GM19397 (cell line): ENCODE measurements around the gene CRYBG3.

ENCODE experiments used
- ATAC-seq: cut with Tn5 transposase; IDR thresholded peaks from one replicate; pipeline ENCODE4 v1.9.1; 2021; ENCODE audit warnings: mild to moderate bottlenecking, moderate library complexity; ENCODE audit not compliant: unreplicated experiment

The CRYBG3 gene

DNA sequence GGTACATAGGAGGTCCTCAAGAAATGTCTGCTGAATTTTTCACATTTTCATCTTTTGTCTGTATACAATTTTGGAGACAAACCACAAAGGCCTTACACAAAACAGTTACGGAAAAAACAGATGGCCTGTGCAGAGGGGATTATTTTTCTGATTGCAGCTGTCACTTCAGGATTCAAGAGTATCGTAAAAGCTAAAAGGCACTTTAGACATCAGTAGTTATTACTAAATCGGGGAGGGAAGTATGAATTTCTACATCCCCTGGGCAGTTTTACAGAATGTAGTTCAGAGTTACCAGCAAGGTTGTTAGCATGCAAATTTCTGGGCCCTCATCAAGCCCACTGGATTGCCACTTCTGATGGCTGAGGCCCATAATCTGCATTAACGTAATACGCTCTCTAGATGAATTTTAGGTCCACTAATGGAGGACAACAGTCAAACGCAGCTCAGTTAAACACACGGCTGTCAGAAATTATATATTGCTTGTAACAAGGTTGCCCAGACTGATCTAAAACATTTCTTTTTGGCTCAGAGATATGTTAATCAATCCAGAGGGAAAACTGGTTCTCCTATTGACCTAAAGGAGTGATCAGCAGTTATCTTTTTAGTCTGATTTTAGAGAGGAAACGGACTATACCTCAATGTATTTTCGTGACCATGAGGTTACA lies 149.3 kb downstream of the CRYBG3 start:
- ATAC-seq: no peak

DNA sequence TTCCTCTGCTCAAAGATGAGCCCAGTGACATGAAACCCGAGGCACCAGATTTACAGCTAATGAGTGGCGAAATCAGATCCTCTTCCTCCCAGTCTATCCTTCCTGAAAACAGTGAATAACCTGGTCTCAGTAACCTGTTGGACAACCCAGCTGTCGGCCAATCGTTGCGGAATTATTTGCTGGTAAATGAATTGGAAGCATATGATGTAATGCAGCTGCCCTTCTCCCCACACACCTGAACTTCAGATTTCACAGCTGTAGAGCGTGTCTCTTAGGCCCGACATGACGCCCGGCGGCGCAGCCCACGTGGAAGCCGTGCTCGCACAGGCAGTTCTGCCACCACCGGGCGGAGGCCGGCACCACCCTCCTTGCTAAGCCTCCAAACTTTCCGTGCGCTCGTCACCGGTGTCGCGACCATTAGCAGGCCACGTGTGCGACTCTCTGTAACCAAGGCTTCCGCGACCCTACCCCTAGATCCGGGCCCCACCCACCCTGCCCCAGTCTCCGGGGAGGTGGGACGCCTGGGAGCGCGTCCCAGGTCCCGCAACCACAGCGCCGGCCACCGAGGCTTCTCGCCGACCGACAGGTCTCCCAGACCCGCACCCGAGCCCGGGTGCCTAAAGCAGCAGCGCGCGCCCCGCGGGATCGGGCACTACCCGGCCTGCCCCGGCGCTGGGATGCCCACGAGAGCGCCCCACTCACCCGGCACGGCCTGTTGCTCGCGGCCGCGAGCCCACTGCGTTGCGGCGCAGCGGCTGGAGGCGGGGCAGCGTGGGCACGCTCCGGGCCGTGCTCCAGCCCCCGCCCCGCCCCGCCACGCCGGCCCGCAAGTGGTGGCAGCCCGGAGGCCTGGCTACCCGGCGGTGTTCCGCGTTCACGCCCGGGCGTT lies 150.1 kb downstream of the CRYBG3 start, which contains the start of gene RIOX2:
Gene RIOX2 (minus strand): TSS at position 753 of the 889 bp plus-strand sequence. CDS start 4,838 bp downstream, outside the sequence.
- peak; percentile 94 for ATAC-seq

DNA sequence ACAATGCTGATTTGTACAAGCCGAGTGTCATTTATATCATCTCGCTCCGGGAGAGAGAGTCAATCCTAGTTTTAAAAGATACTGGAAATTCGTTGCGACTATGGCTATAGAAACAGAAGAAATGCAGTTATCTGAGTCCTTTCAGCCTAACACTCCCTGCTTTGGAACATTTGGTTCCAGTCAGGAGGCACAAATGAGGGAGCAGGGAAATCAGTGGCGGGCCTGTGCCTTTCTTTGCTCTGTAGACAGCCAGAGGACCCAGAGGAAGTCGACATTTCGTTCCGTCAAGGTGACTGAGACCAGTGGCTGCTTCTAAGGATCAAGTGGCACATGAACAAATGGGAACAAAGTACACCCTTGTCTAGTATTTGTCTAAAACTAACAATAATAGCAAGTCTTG lies 151.2 kb downstream of the CRYBG3 start:
- ATAC-seq: no peak

DNA sequence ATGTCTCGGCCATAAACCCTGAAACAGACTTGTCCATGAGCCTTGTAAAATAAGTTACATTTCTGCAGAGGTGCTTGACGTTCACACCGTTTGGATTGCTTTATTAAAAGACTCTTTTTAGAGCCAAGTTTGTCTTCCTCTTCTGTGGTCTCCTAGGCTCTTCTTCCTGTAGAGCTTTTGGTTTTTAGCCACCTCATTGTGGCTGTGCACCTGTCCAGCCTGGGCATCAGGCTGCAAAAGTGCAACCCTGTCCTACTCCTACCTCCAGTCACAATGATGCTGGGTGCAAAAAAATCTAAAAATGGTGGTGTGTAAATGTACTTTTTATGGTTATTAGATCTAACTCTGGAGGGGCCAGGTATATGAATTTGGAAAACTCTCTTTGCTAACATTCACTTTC lies 153.2 kb downstream of the CRYBG3 start:
- no peak for ATAC-seq

DNA sequence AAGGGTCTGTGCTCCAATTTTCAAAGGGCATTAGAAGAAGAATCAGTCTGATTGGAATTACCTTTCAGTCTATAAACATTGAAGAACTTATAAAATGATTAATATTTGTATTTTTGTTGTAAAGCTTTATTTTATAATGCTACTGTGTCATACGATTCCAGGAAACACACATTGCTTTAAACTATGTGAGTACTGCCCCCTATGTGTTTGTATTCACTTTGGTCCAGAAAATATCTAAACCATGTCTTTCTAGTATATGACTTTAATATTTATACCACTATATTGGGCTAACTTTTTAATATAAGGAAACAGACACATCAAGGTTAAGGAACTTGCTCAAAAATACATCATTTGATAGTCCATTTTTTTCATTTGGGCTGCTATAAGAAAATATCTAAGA lies 153.7 kb downstream of the CRYBG3 start:
- ATAC-seq: no peak

DNA sequence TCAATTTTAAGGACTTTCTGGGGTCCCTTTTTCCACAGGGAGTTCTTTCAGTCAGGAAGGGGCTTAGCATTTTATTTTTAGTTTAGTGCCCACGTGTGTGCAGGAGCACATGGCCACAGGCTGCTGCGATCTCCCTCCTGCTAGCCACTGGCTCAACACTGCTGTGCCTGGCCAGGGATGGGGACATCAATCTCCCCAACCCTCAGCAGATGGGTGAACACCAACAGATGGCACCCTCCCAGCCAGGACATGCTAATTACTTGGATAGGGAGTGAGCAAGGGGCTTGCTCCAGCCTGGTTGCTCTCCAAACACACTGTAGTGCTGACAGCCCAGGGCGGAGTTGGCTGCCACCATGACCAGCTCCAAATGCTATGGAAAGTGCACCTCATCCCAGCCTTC lies 157.8 kb downstream of the CRYBG3 start:
- ATAC-seq: no peak

DNA sequence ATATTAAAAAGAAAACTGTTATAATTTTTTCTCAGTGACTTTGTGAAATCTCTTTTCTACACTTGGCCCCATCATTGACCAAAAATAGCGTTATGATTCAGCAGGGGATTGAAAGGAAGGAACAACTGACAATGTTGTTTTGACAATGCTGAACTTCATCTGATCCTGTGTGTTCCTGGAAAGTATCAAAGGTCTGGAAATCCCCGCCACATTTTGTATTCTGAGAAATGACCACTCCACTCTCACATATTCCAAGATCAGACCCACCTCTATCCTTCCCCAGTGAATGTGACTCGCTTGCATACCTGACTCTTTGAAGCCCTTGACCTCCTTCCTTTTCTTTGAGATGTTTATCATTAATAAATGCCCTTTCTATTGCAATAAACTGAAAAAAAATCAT lies 160.1 kb downstream of the CRYBG3 start:
- no peak for ATAC-seq

DNA sequence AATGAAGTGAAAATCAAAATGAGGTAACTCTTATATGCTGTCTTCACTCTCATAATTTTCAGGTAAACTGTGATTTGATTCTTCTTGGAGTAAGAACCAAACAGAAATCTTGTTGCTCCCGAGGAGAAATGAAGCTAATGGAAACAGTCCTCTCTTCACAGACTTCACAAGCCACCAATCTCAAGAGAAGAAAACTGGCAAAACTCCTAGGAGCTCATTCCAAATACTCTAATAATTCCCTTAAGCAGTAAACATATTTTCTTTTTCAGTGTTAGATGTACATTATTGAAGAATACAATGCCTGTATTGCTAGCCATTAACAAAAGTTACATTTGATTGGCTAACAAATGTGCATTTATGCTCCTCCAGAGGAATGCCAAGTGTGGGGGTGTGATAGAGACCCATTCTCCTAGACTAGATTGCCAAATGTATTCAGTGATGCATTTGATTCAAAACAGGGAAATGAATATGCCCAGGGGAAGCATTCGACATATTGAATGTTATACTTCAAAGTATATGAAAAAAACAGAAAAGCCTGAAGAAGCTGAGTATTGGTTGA lies 162.2 kb downstream of the CRYBG3 start:
- no peak for ATAC-seq

DNA sequence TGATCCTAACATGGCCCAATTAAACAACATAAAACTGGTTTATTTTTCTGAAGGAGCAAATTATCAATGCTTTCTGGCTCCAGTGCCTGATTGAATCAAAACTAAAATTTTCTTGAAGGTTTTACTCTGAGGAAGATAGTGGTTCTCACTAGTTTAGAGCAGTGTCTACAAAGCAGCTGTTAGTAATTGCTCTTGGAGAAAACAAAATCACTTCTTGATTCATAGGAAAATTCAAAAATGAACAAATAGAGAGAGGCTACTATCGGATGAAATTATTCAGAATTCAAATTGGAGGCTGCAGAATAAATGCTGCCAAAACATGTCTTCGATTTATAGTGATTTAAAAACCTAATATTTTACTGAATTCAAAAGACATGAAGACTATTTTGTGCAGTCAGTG lies 165.5 kb downstream of the CRYBG3 start:
- no peak for ATAC-seq

DNA sequence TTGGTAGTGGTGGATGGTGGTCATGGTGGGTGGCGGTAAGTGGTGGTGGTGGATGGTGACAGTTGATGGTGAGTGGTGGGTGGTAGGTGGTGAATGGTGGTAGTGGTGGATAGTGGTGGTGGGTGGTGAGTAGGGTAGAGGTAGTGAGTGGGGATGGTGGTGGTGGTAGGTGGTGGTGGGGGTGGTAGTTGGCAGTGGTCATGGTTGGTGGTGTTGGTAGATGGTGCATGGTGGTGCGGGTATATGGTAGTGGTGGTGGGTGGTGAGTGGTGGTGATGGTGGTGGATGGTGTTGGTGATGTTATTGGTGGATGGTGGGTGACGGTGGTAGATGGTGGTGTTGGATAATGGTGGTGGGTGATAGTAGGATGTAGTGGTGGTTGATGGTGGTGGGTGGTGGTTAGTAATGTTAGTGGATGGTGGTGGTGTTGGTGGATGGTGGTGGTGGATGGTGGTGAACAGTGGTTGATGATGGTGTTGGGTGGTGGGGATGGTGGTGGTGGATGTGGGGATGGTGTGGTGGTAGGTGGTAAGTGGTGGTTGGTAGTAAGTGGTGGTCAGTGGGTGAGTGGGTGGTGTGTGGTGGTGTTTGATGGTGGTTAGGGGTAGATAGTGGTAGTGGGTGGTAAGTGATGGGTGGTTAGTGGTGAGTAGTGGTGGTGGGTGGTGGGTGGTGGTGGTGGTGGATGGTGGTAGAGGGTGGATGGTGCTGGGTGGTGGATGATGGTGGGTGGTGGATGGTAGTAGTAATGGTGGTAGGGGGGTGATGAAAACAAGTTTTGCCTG lies 167.2 kb downstream of the CRYBG3 start:
- ATAC-seq: no peak

DNA sequence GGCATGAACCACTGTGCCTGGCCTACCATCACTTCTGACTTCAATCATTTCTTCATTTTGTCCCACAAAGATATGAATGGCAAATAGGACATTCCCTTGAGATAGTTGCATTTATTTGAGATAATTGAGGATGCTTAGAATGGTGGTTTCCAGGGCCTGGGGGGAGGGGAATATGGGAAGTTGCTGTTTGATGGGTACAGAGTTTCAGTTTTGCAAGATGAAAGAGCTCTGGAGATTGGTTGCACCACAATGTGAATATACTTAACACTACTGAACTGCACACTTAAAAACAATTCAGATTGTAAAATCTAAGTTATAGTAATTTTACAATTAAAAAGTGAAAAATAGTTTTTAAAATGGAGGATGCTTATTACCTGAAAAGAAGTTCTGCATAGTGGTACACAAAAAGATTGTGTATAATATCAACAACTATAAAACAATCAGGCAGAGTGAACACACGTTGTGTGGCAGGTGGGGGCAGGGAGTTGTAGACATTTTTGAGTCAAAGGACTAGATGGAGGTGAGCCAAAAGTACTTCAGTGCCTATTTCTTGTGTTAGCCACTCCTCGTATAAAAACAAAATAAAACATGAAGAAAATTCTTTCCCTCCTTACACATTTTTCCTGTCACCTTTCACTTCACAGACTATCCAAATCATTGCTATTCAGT lies 168.9 kb downstream of the CRYBG3 start:
- no peak for ATAC-seq

DNA sequence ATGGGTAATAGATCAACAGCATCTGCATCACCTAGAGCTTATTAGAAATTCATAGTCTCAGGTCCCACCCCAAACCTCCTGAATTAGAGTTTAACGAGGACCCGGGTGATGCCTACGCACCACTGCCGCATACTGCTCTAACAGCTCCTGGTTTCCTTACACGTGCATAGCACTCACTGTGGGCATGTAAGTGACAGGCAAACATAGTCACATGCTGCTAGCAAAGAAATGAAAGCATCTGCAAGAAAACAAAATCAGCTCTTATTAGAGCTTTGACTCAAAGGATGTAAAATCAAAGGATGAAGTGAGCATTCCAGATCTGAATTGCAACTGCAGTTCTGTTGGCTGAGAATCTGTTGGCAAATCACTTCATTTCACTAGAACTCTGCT lies 169.5 kb downstream of the CRYBG3 start:
- no peak for ATAC-seq

DNA sequence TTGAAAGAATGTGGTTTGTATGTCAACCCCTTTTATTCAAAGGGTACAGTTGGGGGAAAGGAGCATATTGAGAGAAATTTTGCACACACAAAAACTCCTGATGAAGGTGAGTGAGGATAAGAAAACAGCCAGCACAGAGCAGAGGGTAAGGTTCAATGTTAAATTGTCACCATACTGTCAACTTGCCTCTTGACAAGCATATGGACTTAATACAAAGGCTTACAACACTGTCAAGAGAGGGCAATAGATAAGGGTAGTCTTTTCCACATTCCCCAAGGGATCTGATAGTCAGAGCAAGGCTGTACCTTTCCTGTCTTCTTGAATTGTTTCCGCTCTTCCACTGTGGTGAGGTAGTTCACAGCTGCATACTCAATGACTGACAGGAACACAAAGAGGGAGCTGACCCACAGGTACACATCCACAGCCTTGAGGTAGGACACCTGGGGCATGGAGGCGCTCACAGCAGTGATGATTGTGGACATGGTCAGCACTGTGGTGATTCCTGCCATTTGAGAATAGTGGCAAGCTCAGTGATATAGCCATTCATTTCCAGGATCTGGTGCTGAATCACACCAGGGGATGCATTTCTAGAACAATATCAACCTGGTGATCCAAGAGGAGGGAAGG lies 170.8 kb downstream of the CRYBG3 start:
- ATAC-seq: no peak

DNA sequence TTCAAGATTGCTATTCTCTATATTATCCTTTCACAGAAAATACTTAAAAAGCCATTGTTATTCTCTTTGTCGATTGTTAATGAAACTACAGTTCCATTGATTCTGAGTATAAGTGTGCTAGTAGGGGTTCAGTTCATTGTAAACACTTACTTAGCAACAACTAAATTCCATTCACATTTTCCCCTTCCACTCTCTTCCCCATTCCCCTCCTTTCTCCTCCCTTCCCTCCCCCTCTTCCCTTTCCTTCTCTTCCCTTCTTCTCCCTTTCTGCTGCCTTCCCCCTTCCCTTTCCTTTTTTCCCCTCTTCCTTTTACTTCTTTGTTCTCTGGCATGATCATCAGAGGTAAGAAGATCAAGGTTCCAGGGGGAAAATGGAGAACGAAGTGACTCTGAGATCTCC lies 171.7 kb downstream of the CRYBG3 start:
- ATAC-seq: no peak

DNA sequence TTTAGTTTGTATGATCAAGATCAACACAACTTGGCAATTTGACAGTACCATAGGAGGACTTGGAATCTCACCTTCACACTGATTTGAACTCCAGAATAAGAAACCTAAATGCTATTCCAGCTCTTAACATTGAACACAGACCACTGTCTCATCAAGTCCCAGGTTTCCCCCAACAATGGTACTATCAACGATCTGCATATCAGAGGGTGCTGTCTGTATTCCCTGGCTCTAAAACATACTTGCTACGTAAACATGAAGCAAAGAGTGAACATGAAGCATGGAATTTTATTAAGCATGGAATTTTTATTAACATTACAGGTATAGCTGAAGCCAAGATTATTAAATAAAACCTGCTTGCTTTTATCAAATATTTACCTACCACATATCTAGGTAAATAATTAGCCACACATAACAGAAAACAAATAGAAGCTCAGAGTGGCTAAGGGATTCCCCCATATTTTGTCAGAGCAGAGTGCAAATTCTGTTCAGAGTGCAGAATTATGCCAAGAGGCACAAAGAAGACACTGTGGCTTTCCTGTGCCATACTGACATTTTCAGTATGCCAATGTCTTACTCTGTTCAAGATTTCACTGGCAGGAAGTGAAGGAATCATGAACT lies 172.6 kb downstream of the CRYBG3 start:
- ATAC-seq: no peak
